ENCODE results near the gene DUSP7. TPM values are rescaled to one million over a fixed set of nuclear protein-coding genes. Genes with fewer than 3 reads are reported as not detected.
"Not testable (repeated sequence)": the region's sequence is repeated elsewhere in the genome, so short reads cannot be mapped to it uniquely, and the experiment has no call there.

Gene DUSP7
- total and polyA plus RNA-seq, 9 of the 15 experiments (the other 6 are each of a cell fraction or from before 2014, with no cell fraction given): 0.45 to 15.8 (median 8.2) TPM

GRCh38 chr3:52034212-52034611, 22.2 kb downstream of the DUSP7 start (continued):
- TF ChIP-seq RREB1 (CRISPR knock-in tag; IDR thresholded peaks at IDR 0.05) (no peak), RBM14 (IDR thresholded peaks at IDR 0.05; ENCODE audit: borderline replicate concordance, insufficient read depth, low read depth, low read length) (no peak)

GRCh38 chr3:52033748-52034147, 22.6 kb downstream of the DUSP7 start:
- H3K79me2 ChIP-seq (ENCODE audit: control insufficient read depth, insufficient read depth, low read length); H2AFZ ChIP-seq (ENCODE audit: low read depth, low read length); BruUV-seq (replicated peaks); H3K4me2 ChIP-seq (ENCODE audit: insufficient read depth, low read length); H3K36me3 ChIP-seq (ENCODE audit: control insufficient read depth, insufficient read depth, low read length); intact Hi-C loops (cut with micrococcal nuclease); H3K9ac ChIP-seq (ENCODE audit: insufficient read depth in 1 of 2, low read depth in 2 of 2, low read length in 2 of 2); H4K20me1 ChIP-seq (replicated peaks; ENCODE audit: control insufficient read depth, insufficient read depth, low read length); CTCF ChIA-PET (ENCODE audit: low intra/inter-chr PET ratio); H3K27me3 ChIP-seq (ENCODE audit: control insufficient read depth in 2 of 2, insufficient read depth in 2 of 2, low read length in 2 of 2); H3K27ac ChIP-seq (ENCODE audit: extremely low read depth, low read depth, low read length); in situ Hi-C loops (cut with MboI); H3K4me3 ChIP-seq; H3K9me3 ChIP-seq (replicated peaks; ENCODE audit: control insufficient read depth, insufficient read depth, low read depth, low read length); H3K9me1 ChIP-seq (ENCODE audit: control insufficient read depth, insufficient read depth, low read length); FAIRE-seq; DNase-seq (ENCODE audit: extremely low read depth in 1 of 4, low spot score in 3 of 4); ATAC-seq: not testable (repeated sequence)
- 24% methylated on average over 6 of the region's 6 CpGs for WGBS (ENCODE audit: insufficient coverage, low coverage, missing lambda C conversion rate)
- POLR2A ChIA-PET: interaction anchor here (0.6 kb wide), 1 partner anchor 19 kb away, joined by 4 read pairs; no protein-coding TSS in a partner anchor
- peaks cover 11 to 24% of the 10 kb centered on the region in 2 experiments for H3K4me1 ChIP-seq (replicated peaks in 1 of 2; ENCODE audit: control insufficient read depth in 2 of 2, insufficient read depth in 2 of 2, low read length in 2 of 2)
